Measurements from ENCODE around the gene ASIC4. TPM values are rescaled to one million over a fixed set of nuclear protein-coding genes. Genes with fewer than 3 reads are reported as not detected.

The ASIC4 gene
- total RNA-seq, 1 experiment from 2014 or later = not detected

- H3K27me3 Mint-ChIP-seq (ENCODE audit: insufficient read depth, unreplicated experiment) = no peaks in the 10 kb centered on the region
- intact Hi-C loops (cut with micrococcal nuclease) = loop anchor here (1.0 to 2.0 kb wide), 3 partner anchors 33 to 67 kb away; no protein-coding TSS in a partner anchor
- peaks cover 11% of the 10 kb centered on the region for H3K36me3 Mint-ChIP-seq (ENCODE audit: insufficient read depth, unreplicated experiment)
- peaks cover 24% of the 10 kb centered on the region for H3K4me1 Mint-ChIP-seq (ENCODE audit: insufficient read depth, unreplicated experiment)
- no TSS peak for BruUV-seq (replicated peaks)
- CTCF ChIA-PET = interaction anchor here (0.7 to 2.7 kb wide), 7 partner anchors 9 to 107 kb away, joined by 3 to 13 read pairs (median 4); no protein-coding TSS in a partner anchor
- H3K4me3 Mint-ChIP-seq (ENCODE audit: unreplicated experiment) = peak overlapping the region; percentile 92
- H3K9me3 Mint-ChIP-seq (ENCODE audit: unreplicated experiment) = no peaks in the 10 kb centered on the region
- DNase-seq (ENCODE audit: unreplicated experiment) = peak; percentile 75
- H3K27ac Mint-ChIP-seq (ENCODE audit: low read depth, unreplicated experiment) = peak overlapping the region; percentile 93
- POLR2A ChIA-PET = interaction anchor here (0.6 to 2.7 kb wide), 16 partner anchors 8 to 191 kb away, joined by 3 to 17 read pairs (median 5); partner anchors contain the start of gene STK11IP
- TF ChIP-seq CTCF (IDR thresholded peaks at IDR 0.05; ENCODE audit: unreplicated experiment) = no peak
Measured at GRCh38 chr2:219497495-219498279, 16.6 kb upstream of the ASIC4 start.

- intact Hi-C loops (cut with micrococcal nuclease) = loop anchor here (1.0 to 2.0 kb wide), 3 partner anchors 32 to 68 kb away; no protein-coding TSS in a partner anchor
- no TSS peak for BruUV-seq (replicated peaks)
- POLR2A ChIA-PET = interaction anchor here (0.6 to 2.7 kb wide), 28 partner anchors 9 to 506 kb away, joined by 3 to 17 read pairs (median 4); partner anchors contain the start of genes CHPF, CNPPD1, OBSL1 and STK11IP
- H3K9me3 Mint-ChIP-seq (ENCODE audit: unreplicated experiment) = no peaks in the 10 kb centered on the region
- H3K27me3 Mint-ChIP-seq (ENCODE audit: insufficient read depth, unreplicated experiment) = no peaks in the 10 kb centered on the region
- peak within 1 kb of the TSS; percentile 92 for H3K4me3 Mint-ChIP-seq (ENCODE audit: unreplicated experiment)
- peaks cover 7% of the 10 kb centered on the region for H3K36me3 Mint-ChIP-seq (ENCODE audit: insufficient read depth, unreplicated experiment)
- H3K27ac Mint-ChIP-seq (ENCODE audit: low read depth, unreplicated experiment) = peak within 1 kb of the TSS; percentile 93
- TF ChIP-seq CTCF (IDR thresholded peaks at IDR 0.05; ENCODE audit: unreplicated experiment) = no peak
- H3K4me1 Mint-ChIP-seq (ENCODE audit: insufficient read depth, unreplicated experiment) = peaks cover 24% of the 10 kb centered on the region
- DNase-seq (ENCODE audit: unreplicated experiment) = peak; percentile 99
- CTCF ChIA-PET = interaction anchor here (0.6 to 2.7 kb wide), 10 partner anchors 11 to 546 kb away, joined by 3 to 13 read pairs (median 4); no protein-coding TSS in a partner anchor
Measured at GRCh38 chr2:219498280-219499057, 15.8 kb upstream of the ASIC4 start, which contains the start of gene GMPPA. TSS of gene GMPPA (plus strand) at chr2:219498891. CDS start at chr2:219499976, 1,085 bp downstream.

GRCh38 chr2:219499058-219499307 lies 15.3 kb upstream of the ASIC4 start:
- intact Hi-C loops (cut with micrococcal nuclease) = loop anchor here (2.0 kb wide), 2 partner anchors 46 to 68 kb away; no protein-coding TSS in a partner anchor
- ChIA-PET CTCF (interaction anchor here (0.6 to 2.7 kb wide), 7 partner anchors 11 to 546 kb away, joined by 3 to 13 read pairs (median 5); no protein-coding TSS in a partner anchor), POLR2A (interaction anchor here (0.6 to 2.7 kb wide), 23 partner anchors 9 to 505 kb away, joined by 3 to 17 read pairs (median 5); partner anchors contain the start of genes CHPF, CNPPD1, OBSL1 and STK11IP)
- no peak for DNase-seq (ENCODE audit: unreplicated experiment)
- no peak for TF ChIP-seq CTCF (IDR thresholded peaks at IDR 0.05; ENCODE audit: unreplicated experiment)
- TSS peak; percentile 91 for BruUV-seq (replicated peaks)
- Mint-ChIP-seq H3K9me3 (ENCODE audit: unreplicated experiment) (no peaks in the 10 kb centered on the region), H3K27ac (ENCODE audit: low read depth, unreplicated experiment) (peak overlapping the region; percentile 93), H3K4me1 (ENCODE audit: insufficient read depth, unreplicated experiment) (peaks cover 24% of the 10 kb centered on the region), H3K4me3 (ENCODE audit: unreplicated experiment) (peak overlapping the region; percentile 92), H3K36me3 (ENCODE audit: insufficient read depth, unreplicated experiment) (peaks cover 7% of the 10 kb centered on the region), H3K27me3 (ENCODE audit: insufficient read depth, unreplicated experiment) (no peaks in the 10 kb centered on the region)
